ENCODE data around the gene JSRP1.

DNA sequence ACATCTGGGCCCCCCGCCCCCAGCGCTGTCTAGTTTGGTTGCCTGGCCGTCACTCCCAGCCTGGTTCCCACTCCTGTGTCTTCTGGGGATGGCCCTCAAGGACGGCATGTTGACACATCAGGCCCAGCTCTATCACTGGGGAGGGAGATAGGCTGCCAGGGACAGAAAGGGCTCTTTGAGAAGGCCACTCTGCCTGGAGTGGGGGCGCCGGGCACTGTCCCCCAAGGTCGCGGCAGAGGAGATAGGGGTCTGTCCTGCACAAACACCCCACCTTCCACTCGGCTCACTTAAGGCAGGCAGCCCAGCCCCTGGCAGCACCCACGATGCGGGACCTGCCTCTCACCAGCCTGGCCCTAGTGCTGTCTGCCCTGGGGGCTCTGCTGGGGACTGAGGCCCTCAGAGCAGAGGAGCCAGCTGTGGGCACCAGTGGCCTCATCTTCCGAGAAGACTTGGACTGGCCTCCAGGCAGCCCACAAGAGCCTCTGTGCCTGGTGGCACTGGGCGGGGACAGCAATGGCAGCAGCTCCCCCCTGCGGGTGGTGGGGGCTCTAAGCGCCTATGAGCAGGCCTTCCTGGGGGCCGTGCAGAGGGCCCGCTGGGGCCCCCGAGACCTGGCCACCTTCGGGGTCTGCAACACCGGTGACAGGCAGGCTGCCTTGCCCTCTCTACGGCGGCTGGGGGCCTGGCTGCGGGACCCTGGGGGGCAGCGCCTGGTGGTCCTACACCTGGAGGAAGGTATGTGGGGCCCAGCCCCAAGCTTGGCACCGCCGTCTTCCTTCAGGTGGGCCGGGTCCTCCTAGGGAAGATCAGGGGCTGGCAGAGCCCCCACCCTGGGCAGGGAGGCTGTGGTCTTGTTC is 7.0 kb downstream of the JSRP1 start, which contains the start of gene AMH:
- TF ChIP-seq, protein P1, sequence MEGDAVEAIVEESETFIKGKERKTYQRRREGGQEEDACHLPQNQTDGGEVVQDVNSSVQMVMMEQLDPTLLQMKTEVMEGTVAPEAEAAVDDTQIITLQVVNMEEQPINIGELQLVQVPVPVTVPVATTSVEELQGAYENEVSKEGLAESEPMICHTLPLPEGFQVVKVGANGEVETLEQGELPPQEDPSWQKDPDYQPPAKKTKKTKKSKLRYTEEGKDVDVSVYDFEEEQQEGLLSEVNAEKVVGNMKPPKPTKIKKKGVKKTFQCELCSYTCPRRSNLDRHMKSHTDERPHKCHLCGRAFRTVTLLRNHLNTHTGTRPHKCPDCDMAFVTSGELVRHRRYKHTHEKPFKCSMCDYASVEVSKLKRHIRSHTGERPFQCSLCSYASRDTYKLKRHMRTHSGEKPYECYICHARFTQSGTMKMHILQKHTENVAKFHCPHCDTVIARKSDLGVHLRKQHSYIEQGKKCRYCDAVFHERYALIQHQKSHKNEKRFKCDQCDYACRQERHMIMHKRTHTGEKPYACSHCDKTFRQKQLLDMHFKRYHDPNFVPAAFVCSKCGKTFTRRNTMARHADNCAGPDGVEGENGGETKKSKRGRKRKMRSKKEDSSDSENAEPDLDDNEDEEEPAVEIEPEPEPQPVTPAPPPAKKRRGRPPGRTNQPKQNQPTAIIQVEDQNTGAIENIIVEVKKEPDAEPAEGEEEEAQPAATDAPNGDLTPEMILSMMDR (IDR thresholded peaks at IDR 0.05; ENCODE audit: poor library complexity) = no peak
- no peak for TF ChIP-seq EZH2phosphoT487 (IDR thresholded peaks at IDR 0.05; ENCODE audit: low read depth, severe bottlenecking, unreplicated experiment)

Measured in hepatocyte (in vitro differentiated cells).